Prostate gland (tissue), 2 donors: Measurements from ENCODE around the gene SMC5. TPM values are rescaled to one million over a fixed set of nuclear protein-coding genes. Genes with fewer than 3 reads are reported as not detected.

Experiments
- DNase-seq: peaks from one replicate; pipeline ENCODE4 v3.0.0-alpha.2; 2019; ENCODE audit warnings: low spot score
- H3K27ac ChIP-seq, 2 donors: fragments of 200-600 bp; sonication (generic); 2 replicates each; pipeline ENCODE4 v1.5.1; 2017 to 2019
- H3K27me3 ChIP-seq: fragments of 200-600 bp; sonication (generic); replicated peaks from 2 replicates; pipeline ENCODE4 v1.5.1; 2019; ENCODE audit not compliant: insufficient read depth
- H3K36me3 ChIP-seq, 2 donors: fragments of 200-600 bp; sonication (generic); 1 replicate in 1 of 2; 2 replicates in 1 of 2; pipeline versions ENCODE4 v1.5.1 to v1.8.1; 2017 to 2019
- H3K4me1 ChIP-seq: fragments of 200-600 bp; sonication (generic); replicated peaks from 2 replicates; pipeline ENCODE4 v1.5.1; 2019
- H3K4me3 ChIP-seq, 2 donors: fragments of 200-600 bp; sonication (generic); 2 replicates each; pipeline ENCODE4 v1.5.1; 2017 to 2019
- H3K9me3 ChIP-seq: fragments of 200-600 bp; sonication (generic); 2 replicates; pipeline ENCODE4 v1.5.1; 2017
- CTCF ChIP-seq, 4 experiments: fragments of 200-600 bp in 2 of 4; fragments of 450-650 bp in 2 of 4; sonication (generic) in 2 of 4; IDR thresholded peaks; 1 replicate in 3 of 4; 2 replicates in 1 of 4; pipeline ENCODE4 v1.5.1; 2016 to 2019; ENCODE audit warnings: antibody characterized with exemption in 4 of 4, mild to moderate bottlenecking in 2 of 4, moderate library complexity in 2 of 4
- POLR2A ChIP-seq: fragments of 450-650 bp; IDR thresholded peaks from one replicate; pipeline ENCODE4 v1.6.1; 2016; ENCODE audit warnings: antibody characterized with exemption, mild to moderate bottlenecking
- POLR2AphosphoS5 ChIP-seq: sonication (generic); formaldehyde crosslinking; IDR thresholded peaks from one replicate; pipeline ENCODE4 v1.6.1; 2017; ENCODE audit warnings: antibody characterized with exemption
- WGBS: methylation state at CpG from one replicate; pipeline ENCODE4 v1.1.5; 2018; 5-methylcytosine and 5-hydroxymethylcytosine counted together
- intact Hi-C: fragments of 100-400 bp; cut with DNase I; formaldehyde crosslinking; loops from one replicate; pipeline ENCODE4 v1.14.2; 2022
- total RNA-seq, 2 donors: library from RNA; depleted of rRNA; stranded (reverse); fragments of >200 nt; gene quantifications; one replicate each; pipeline ENCODE4 v1.1.0, GENCODE V29; 2016

Gene SMC5
- total RNA-seq, 2 donors from 2014 or later, result 28.7 to 29.7 TPM

GRCh38 chr9:70389621-70390266, 131.0 kb downstream of the SMC5 start:
- DNase-seq, result no peak
- TF ChIP-seq CTCF (IDR thresholded peaks at IDR 0.05) (no peak), POLR2A (no peak), POLR2AphosphoS5 (no peak)
- peaks cover 13% of the 10 kb centered on the region for H3K4me1 ChIP-seq
- whole genome bisulfite sequencing, result 46% methylated on average over 10 of the region's 10 CpGs
- no peak overlapping the region for H3K27ac ChIP-seq
- H3K9me3 ChIP-seq, result no peaks in the 10 kb centered on the region
- intact Hi-C loops, result no loop called here
- H3K27me3 ChIP-seq, result no peaks in the 10 kb centered on the region
- no peak overlapping the region for H3K4me3 ChIP-seq
- H3K36me3 ChIP-seq, result no peaks in the 10 kb centered on the region

GRCh38 chr9:70390933-70391341, 132.2 kb downstream of the SMC5 start:
- Histone ChIP-seq H3K36me3 (no peaks in the 10 kb centered on the region), H3K4me1 (peaks cover 13% of the 10 kb centered on the region), H3K4me3 (no peak overlapping the region), H3K27me3 (no peaks in the 10 kb centered on the region), H3K9me3 (no peaks in the 10 kb centered on the region), H3K27ac (no peak overlapping the region)
- TF ChIP-seq POLR2AphosphoS5 (no peak), POLR2A (no peak), CTCF (IDR thresholded peaks at IDR 0.05) (no peak)
- intact Hi-C loops, result no loop called here
- DNase-seq, result no peak
- WGBS, result 81% methylated on average over 2 of the region's 2 CpGs

- no peak for TF ChIP-seq CTCF (IDR thresholded peaks at IDR 0.05)
- Histone ChIP-seq H3K36me3 (no peaks in the 10 kb centered on the region), H3K4me1 (peaks cover 13% of the 10 kb centered on the region), H3K27ac (no peak overlapping the region), H3K27me3 (no peaks in the 10 kb centered on the region), H3K4me3 (no peak overlapping the region), H3K9me3 (no peaks in the 10 kb centered on the region)
- WGBS, result 80% methylated on average over 2 of the region's 2 CpGs
- intact Hi-C loops, result no loop called here
- no peak for DNase-seq
These were observed 133.4 kb downstream of the SMC5 start for GRCh38 chr9:70392189-70392588.

- TF ChIP-seq CTCF (IDR thresholded peaks at IDR 0.05) (no peak), POLR2A (no peak), POLR2AphosphoS5 (no peak)
- Histone ChIP-seq H3K36me3 (no peaks in the 10 kb centered on the region), H3K4me1 (peaks cover 17% of the 10 kb centered on the region), H3K27ac (no peak overlapping the region), H3K9me3 (no peaks in the 10 kb centered on the region), H3K4me3 (no peak overlapping the region), H3K27me3 (no peaks in the 10 kb centered on the region)
- WGBS, result 68% methylated on average over 3 of the region's 3 CpGs
- no peak for DNase-seq
- intact Hi-C loops, result no loop called here
These were observed 134.1 kb downstream of the SMC5 start for GRCh38 chr9:70392850-70393249.

- no peaks in the 10 kb centered on the region for H3K9me3 ChIP-seq
- H3K4me1 ChIP-seq, result peaks cover 17% of the 10 kb centered on the region
- no peak for TF ChIP-seq POLR2A
- no peak for TF ChIP-seq CTCF (IDR thresholded peaks at IDR 0.05)
- TF ChIP-seq POLR2AphosphoS5, result no peak
- no peaks in the 10 kb centered on the region for H3K36me3 ChIP-seq
- H3K27ac ChIP-seq, result no peak overlapping the region
- WGBS, result 87% methylated on average over 6 of the region's 6 CpGs
- no peak for DNase-seq
- H3K27me3 ChIP-seq, result no peaks in the 10 kb centered on the region
- no peak overlapping the region for H3K4me3 ChIP-seq
- intact Hi-C loops, result no loop called here
These were observed 136.9 kb downstream of the SMC5 start for GRCh38 chr9:70395652-70396051.
